PC-3 (cell line): ENCODE data around the gene RASSF5. TPM values are rescaled to one million over a fixed set of nuclear protein-coding genes. Genes with fewer than 3 reads are reported as not detected.

Source experiments
- ATAC-seq: fragments of 200-7000 bp; cut with Tn5 transposase; 2 replicates; pipeline ENCODE4 v1.9.1; 2020; ENCODE audit warnings: mild to moderate bottlenecking, moderate library complexity
- BruUV-seq: library from RNA; stranded (reverse); fragments of 400-500 nt; replicated peaks from 2 replicates; lab custom pipeline; 2021; lab: Mats Ljungman, UMichigan
- CTCF ChIA-PET: fragments of 300-600 bp; sonication (Branson Sonifier 250); formaldehyde crosslinking; loops from one replicate; lab custom pipeline; 2022; ENCODE audit warnings: antibody characterized with exemption; lab: Charles Lee
- POLR2A ChIA-PET: fragments of 300-600 bp; sonication (Branson Sonifier 250); formaldehyde crosslinking; loops from one replicate; lab custom pipeline; 2022; ENCODE audit warnings: antibody characterized with exemption; ENCODE audit not compliant: unreplicated experiment; lab: Charles Lee
- DNase-seq: peaks from one replicate; pipeline ENCODE4 v3.0.0-alpha.2; 2015
- H2AFZ ChIP-seq: fragments of 300-600 bp; sonication (generic); 2 replicates; pipeline ENCODE4 v1.6.0; 2016; ENCODE audit warnings: antibody characterized with exemption, low read length
- H3F3A ChIP-seq: fragments of 300-600 bp; sonication (generic); one replicate; pipeline ENCODE4 v1.6.0; 2017; ENCODE audit warnings: antibody characterized with exemption, low read length, control low read depth, mild to moderate bottlenecking; ENCODE audit not compliant: unreplicated experiment
- H3K27ac ChIP-seq: fragments of 300-600 bp; sonication (generic); 2 replicates; pipeline ENCODE4 v1.5.1; 2016; ENCODE audit warnings: mild to moderate bottlenecking, low read length
- H3K27me3 ChIP-seq: fragments of 300-600 bp; sonication (generic); 2 replicates; pipeline ENCODE4 v1.6.1; 2016; ENCODE audit warnings: low read length, mixed read lengths
- H3K36me3 ChIP-seq: fragments of 300-600 bp; sonication (generic); 2 replicates; pipeline ENCODE4 v1.6.1; 2016; ENCODE audit warnings: low read depth, mixed run types, low read length, mixed read lengths
- H3K4me1 ChIP-seq: fragments of 300-600 bp; sonication (generic); 2 replicates; pipeline ENCODE4 v1.5.1; 2016; ENCODE audit warnings: low read length; ENCODE audit not compliant: insufficient read depth
- H3K4me2 ChIP-seq: fragments of 300-600 bp; sonication (generic); 2 replicates; pipeline ENCODE4 v1.6.0; 2016; ENCODE audit warnings: low read length
- H3K4me3 ChIP-seq: fragments of 300-600 bp; sonication (generic); 2 replicates; pipeline ENCODE4 v1.5.1; 2016; ENCODE audit warnings: mild to moderate bottlenecking, low read length, mixed read lengths
- H3K79me2 ChIP-seq: fragments of 300-600 bp; sonication (generic); 2 replicates; pipeline ENCODE4 v1.6.1; 2017; ENCODE audit warnings: low read length, mixed read lengths
- H3K9ac ChIP-seq: fragments of 300-600 bp; sonication (generic); 2 replicates; pipeline ENCODE4 v1.6.0; 2016; ENCODE audit warnings: mild to moderate bottlenecking, low read length
- H3K9me2 ChIP-seq: fragments of 300-600 bp; sonication (generic); replicated peaks from 2 replicates; pipeline ENCODE4 v1.6.1; 2016; ENCODE audit warnings: mixed run types, low read length, mixed read lengths
- H3K9me3 ChIP-seq: fragments of 300-600 bp; sonication (generic); 2 replicates; pipeline ENCODE4 v1.6.1; 2016; ENCODE audit warnings: low read length, mixed read lengths
- H4K20me1 ChIP-seq: fragments of 300-600 bp; sonication (generic); 2 replicates; pipeline ENCODE4 v1.6.1; 2016; ENCODE audit warnings: low read length, mixed read lengths
- EZH2 ChIP-seq: fragments of 300-600 bp; sonication (generic); IDR thresholded peaks from one replicate; pipeline ENCODE4 v1.6.1; 2017; ENCODE audit warnings: antibody characterized with exemption, mild to moderate bottlenecking, low read length; ENCODE audit not compliant: unreplicated experiment
- EZH2phosphoT487 ChIP-seq: fragments of 300-600 bp; sonication (generic); IDR thresholded peaks from 2 replicates; pipeline ENCODE4 v1.6.1; 2018; ENCODE audit warnings: mild to moderate bottlenecking, antibody characterized with exemption, low read length, borderline replicate concordance
- intact Hi-C: fragments of 100-400 bp; cut with micrococcal nuclease; formaldehyde crosslinking; loops from 2 replicates; pipeline ENCODE4 v1.9.0; 2023
- total RNA-seq: library from RNA; depleted of rRNA; stranded (reverse); fragments of >200 nt; gene quantifications from 2 replicates; pipeline ENCODE4 v1.2.3, GENCODE V29; 2014
- TF ChIP-seq, protein P1 (sequence below): fragments of 300-600 bp; sonication (generic); conservative IDR thresholded peaks from 2 replicates; pipeline ENCODE4 v1.5.1; 2017; ENCODE audit warnings: antibody characterized with exemption, low read depth, mild to moderate bottlenecking, low read length

Gene RASSF5
- total RNA-seq, 1 experiment from 2014 or later: 15.5 TPM

DNA sequence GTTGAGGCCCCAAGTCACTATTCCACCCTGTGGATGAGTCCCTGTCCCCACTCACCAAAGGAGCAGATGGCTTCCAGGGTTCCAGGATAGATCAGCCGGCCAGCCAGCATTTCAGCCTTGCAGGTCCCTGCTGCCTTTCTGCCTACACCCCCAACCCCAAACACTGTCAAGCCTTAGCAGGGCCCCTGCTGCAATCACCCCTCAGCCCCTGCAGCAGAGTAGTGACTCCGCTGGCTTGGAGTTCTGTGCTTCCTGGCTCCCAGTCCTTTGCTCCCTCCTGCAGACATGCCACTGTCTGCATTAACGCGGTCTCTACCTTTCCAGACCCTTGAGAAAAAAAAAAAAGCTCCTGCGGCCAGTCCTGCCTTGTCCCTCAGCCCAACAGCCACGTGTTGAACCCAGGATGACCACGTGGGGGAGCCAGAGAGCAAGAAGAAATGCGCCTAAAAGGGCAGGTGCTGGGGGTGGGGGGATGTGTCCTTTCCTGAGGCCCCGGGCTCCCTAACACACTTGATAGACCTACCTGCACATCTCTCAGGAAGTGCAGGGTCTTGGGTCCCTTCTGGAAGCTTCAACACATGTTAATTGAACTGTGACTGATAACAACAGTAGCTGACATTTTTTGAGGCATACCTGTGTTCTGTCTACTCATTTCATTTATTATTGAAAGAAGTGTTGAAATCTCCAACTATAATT lies 37.4 kb downstream of the RASSF5 start:
- intact Hi-C loops: loop anchor here (1.0 kb wide), 1 partner anchor 39 kb away; no protein-coding TSS in a partner anchor
- ATAC-seq (peak; percentile 76), DNase-seq (peak; percentile 93)
- Histone ChIP-seq H3K4me2 (no peak overlapping the region), H3K9ac (no peak overlapping the region), H4K20me1 (no peaks in the 10 kb centered on the region), H3K36me3 (no peaks in the 10 kb centered on the region), H3K9me2 (no peaks in the 10 kb centered on the region), H3K79me2 (no peaks in the 10 kb centered on the region), H3K27me3 (no peaks in the 10 kb centered on the region), H3K9me3 (no peaks in the 10 kb centered on the region), H3K4me1 (0 out of 2 replicates have a peak, but pooled peaks cover 8% of the 10 kb centered on the region), H2AFZ (0 out of 2 replicates have a peak overlapping the region, but pooled peaks have one; percentile 9), H3K27ac (no peak overlapping the region), H3K4me3 (no peak overlapping the region), H3F3A (no peaks in the 10 kb centered on the region)
- ChIA-PET CTCF (interaction anchor here (0.5 to 1.4 kb wide), 15 partner anchors 11 to 81 kb away, joined by 3 to 11 read pairs (median 4); no protein-coding TSS in a partner anchor), POLR2A (interaction anchor here (0.6 kb wide), 1 partner anchor 14 kb away, joined by 4 read pairs; no protein-coding TSS in a partner anchor)
- BruUV-seq: no TSS peak
- no peak for TF ChIP-seq EZH2
- TF ChIP-seq, protein P1, sequence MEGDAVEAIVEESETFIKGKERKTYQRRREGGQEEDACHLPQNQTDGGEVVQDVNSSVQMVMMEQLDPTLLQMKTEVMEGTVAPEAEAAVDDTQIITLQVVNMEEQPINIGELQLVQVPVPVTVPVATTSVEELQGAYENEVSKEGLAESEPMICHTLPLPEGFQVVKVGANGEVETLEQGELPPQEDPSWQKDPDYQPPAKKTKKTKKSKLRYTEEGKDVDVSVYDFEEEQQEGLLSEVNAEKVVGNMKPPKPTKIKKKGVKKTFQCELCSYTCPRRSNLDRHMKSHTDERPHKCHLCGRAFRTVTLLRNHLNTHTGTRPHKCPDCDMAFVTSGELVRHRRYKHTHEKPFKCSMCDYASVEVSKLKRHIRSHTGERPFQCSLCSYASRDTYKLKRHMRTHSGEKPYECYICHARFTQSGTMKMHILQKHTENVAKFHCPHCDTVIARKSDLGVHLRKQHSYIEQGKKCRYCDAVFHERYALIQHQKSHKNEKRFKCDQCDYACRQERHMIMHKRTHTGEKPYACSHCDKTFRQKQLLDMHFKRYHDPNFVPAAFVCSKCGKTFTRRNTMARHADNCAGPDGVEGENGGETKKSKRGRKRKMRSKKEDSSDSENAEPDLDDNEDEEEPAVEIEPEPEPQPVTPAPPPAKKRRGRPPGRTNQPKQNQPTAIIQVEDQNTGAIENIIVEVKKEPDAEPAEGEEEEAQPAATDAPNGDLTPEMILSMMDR: peak; percentile 99

DNA sequence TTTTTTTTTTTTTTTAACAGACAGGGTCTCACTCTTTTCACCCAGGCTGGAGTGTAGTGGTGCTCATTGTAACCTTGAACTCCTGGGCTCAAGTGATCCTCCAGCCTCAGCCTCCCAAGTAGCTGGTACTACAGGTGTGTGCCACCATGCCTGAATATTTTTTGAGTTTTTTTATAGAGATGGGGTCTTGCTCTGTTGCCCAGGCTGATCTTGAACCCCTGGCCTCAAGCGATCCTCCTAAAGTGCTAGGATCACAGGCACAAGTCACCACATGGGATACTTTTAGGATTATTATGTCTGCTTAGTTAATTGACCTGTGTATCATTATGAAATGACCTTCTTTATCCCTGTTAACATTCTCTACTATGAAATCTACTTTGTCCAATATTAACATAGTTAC lies 38.0 kb downstream of the RASSF5 start:
- Histone ChIP-seq H3K27ac (no peak overlapping the region), H3K27me3 (no peaks in the 10 kb centered on the region), H3K4me2 (no peak overlapping the region), H3F3A (no peaks in the 10 kb centered on the region), H3K36me3 (no peaks in the 10 kb centered on the region), H4K20me1 (no peaks in the 10 kb centered on the region), H3K4me1 (0 out of 2 replicates have a peak, but pooled peaks cover 3% of the 10 kb centered on the region), H2AFZ (no peak overlapping the region), H3K9me3 (no peaks in the 10 kb centered on the region), H3K79me2 (no peaks in the 10 kb centered on the region), H3K9me2 (no peaks in the 10 kb centered on the region), H3K4me3 (no peak overlapping the region), H3K9ac (no peak overlapping the region)
- intact Hi-C loops: loop anchor here (1.0 kb wide), 1 partner anchor 38 kb away; no protein-coding TSS in a partner anchor
- TF ChIP-seq, protein P1: no peak
- no peak for TF ChIP-seq EZH2phosphoT487
- TF ChIP-seq EZH2: no peak
- DNase-seq (no peak), ATAC-seq (no peak)
- POLR2A ChIA-PET: interaction anchor here (0.6 to 0.7 kb wide), 2 partner anchors 13 to 372 kb away, joined by 4 to 42 read pairs; no protein-coding TSS in a partner anchor
- CTCF ChIA-PET: interaction anchor here (0.5 to 1.4 kb wide), 12 partner anchors 22 to 82 kb away, joined by 3 to 11 read pairs (median 4); no protein-coding TSS in a partner anchor
- no TSS peak for BruUV-seq

DNA sequence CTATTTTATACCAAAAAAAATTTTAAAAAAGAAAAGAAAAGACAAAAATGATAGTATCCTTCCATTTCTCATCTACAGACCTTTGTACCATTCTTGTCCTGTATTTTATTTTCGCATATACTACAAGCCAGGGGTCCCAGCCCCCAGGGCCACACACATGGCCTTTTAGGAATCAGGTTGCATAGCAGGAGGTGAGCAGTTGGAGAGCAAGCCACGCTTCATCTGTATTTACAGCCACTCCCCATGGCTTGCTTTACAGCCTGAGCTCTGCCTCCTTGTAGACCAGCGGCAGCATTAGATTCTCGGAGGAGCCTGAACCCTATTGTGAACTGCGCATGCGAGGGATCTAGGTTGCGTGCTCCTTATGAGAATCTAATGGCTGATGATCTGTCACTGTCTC lies 39.8 kb downstream of the RASSF5 start:
- CTCF ChIA-PET: no interaction called here
- TF ChIP-seq EZH2phosphoT487 (no peak), EZH2 (no peak)
- TF ChIP-seq, protein P1: no peak
- no peak overlapping the region for H3K4me2 ChIP-seq
- H3K79me2 ChIP-seq: no peaks in the 10 kb centered on the region
- no peaks in the 10 kb centered on the region for H4K20me1 ChIP-seq
- no peaks in the 10 kb centered on the region for H3K27me3 ChIP-seq
- intact Hi-C loops: no loop called here
- POLR2A ChIA-PET: no interaction called here
- H2AFZ ChIP-seq: no peak overlapping the region
- no peaks in the 10 kb centered on the region for H3F3A ChIP-seq
- ATAC-seq (no peak), DNase-seq (no peak)
- no peak overlapping the region for H3K4me3 ChIP-seq
- BruUV-seq: no TSS peak
- no peak overlapping the region for H3K9ac ChIP-seq
- H3K9me3 ChIP-seq: no peaks in the 10 kb centered on the region
- no peak overlapping the region for H3K27ac ChIP-seq
- H3K9me2 ChIP-seq: no peaks in the 10 kb centered on the region
- H3K36me3 ChIP-seq: no peaks in the 10 kb centered on the region
- no peaks in the 10 kb centered on the region for H3K4me1 ChIP-seq
